ENCODE data around the gene TRPM7. TPM values are rescaled to one million over a fixed set of nuclear protein-coding genes. Genes with fewer than 3 reads are reported as not detected.

Gene TRPM7
- total and polyA plus RNA-seq, 9 of the 15 experiments (the other 6 are each of a cell fraction or from before 2014, with no cell fraction given) = 12.3 to 59.2 (median 31.5) TPM

DNA sequence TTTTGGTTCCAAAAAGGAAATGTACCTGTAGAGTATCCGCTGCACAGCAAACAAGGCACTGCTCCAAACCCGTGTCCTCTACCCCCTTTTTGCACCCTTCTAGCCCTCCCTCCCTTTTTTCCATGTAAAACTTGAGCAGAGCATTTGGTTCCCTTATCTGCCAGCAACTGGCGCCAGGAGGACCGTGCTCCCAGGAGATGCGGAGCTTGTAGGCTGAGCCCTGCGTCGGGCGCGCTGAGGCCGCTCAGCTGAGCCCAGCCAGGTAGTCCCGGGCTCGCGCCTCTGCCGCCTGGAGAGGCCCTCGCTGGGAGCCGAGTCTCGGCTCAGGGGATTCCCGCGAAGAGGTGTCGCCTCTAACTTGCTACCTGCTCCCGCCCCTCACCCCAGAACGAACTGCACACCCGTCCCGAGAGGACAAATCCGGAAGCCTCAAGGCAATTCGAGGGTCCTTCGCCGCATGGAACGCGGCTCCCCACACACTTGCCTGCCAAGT, 575 bp downstream of the TRPM7 start (continued):
- 0 out of 2 replicates have a peak, but pooled peaks have one; percentile 29 for TF ChIP-seq ZBED1 (IDR thresholded peaks at IDR 0.05)
- TF ChIP-seq MED1 (CRISPR knock-in tag; IDR thresholded peaks at IDR 0.05; ENCODE audit: borderline replicate concordance) = no peak
- no peak for TF ChIP-seq SRSF7 (optimal IDR thresholded peaks at IDR 0.05; ENCODE audit: low read depth, low read length)
- no peak for TF ChIP-seq ZBTB8A (IDR thresholded peaks at IDR 0.05; ENCODE audit: partially characterized antibody)
- TF ChIP-seq, protein P1, sequence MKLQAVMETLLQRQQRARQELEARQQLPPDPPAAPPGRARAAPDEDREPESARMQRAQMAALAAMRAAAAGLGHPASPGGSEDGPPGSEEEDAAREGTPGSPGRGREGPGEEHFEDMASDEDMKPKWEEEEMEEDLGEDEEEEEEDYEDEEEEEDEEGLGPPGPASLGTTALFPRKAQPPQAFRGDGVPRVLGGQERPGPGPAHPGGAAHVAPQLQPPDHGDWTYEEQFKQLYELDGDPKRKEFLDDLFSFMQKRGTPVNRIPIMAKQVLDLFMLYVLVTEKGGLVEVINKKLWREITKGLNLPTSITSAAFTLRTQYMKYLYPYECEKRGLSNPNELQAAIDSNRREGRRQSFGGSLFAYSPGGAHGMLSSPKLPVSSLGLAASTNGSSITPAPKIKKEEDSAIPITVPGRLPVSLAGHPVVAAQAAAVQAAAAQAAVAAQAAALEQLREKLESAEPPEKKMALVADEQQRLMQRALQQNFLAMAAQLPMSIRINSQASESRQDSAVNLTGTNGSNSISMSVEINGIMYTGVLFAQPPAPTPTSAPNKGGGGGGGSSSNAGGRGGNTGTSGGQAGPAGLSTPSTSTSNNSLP (IDR thresholded peaks at IDR 0.05; ENCODE audit: borderline replicate concordance, low read depth, low read length) = no peak
- TF ChIP-seq, protein P2, sequence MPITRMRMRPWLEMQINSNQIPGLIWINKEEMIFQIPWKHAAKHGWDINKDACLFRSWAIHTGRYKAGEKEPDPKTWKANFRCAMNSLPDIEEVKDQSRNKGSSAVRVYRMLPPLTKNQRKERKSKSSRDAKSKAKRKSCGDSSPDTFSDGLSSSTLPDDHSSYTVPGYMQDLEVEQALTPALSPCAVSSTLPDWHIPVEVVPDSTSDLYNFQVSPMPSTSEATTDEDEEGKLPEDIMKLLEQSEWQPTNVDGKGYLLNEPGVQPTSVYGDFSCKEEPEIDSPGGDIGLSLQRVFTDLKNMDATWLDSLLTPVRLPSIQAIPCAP (CRISPR knock-in tag; IDR thresholded peaks at IDR 0.05; ENCODE audit: borderline replicate concordance) = no peak
- no peak for TF ChIP-seq ZNF133 (CRISPR knock-in tag; IDR thresholded peaks at IDR 0.05)
- TF ChIP-seq NUFIP1 (IDR thresholded peaks at IDR 0.05; ENCODE audit: partially characterized antibody) = no peak
- no peak for TF ChIP-seq SMARCA4 (IDR thresholded peaks at IDR 0.05)
- TF ChIP-seq ZFP1 (CRISPR knock-in tag; IDR thresholded peaks at IDR 0.05) = no peak
- TF ChIP-seq TCF3 (CRISPR knock-in tag; IDR thresholded peaks at IDR 0.05) = peak; percentile 59; the same call in 1 of the 2 replicates
- no peak for TF ChIP-seq ARID2 (IDR thresholded peaks at IDR 0.05)
- no peak for TF ChIP-seq NCOA6 (IDR thresholded peaks at IDR 0.05)
- TF ChIP-seq ZBTB7A (IDR thresholded peaks at IDR 0.05; ENCODE audit: borderline replicate concordance, control insufficient read depth, low read depth, low read length) = no peak
- TF ChIP-seq HDAC1 (IDR thresholded peaks at IDR 0.05) = 0 out of 4 replicates have a peak, but pooled peaks of 1 of the 2 experiments have one; percentile 42
- no peak for TF ChIP-seq ZBTB17 (CRISPR knock-in tag; IDR thresholded peaks at IDR 0.05)
- TF ChIP-seq ZNF780A (CRISPR knock-in tag; IDR thresholded peaks at IDR 0.05) = no peak
- TF ChIP-seq SMARCA5 (IDR thresholded peaks at IDR 0.05) = no peak
- no peak for TF ChIP-seq BCL6 (CRISPR knock-in tag; IDR thresholded peaks at IDR 0.05)
- no peak for TF ChIP-seq TSC22D4 (tag; IDR thresholded peaks at IDR 0.05)
- TF ChIP-seq ELF1 (tag; IDR thresholded peaks at IDR 0.05) = no peak
- no peak for TF ChIP-seq DDX20 (tag; IDR thresholded peaks at IDR 0.05; ENCODE audit: low read depth)
- no peak for TF ChIP-seq PHB2 (IDR thresholded peaks at IDR 0.05; ENCODE audit: low read depth)
- TF ChIP-seq, protein P3, sequence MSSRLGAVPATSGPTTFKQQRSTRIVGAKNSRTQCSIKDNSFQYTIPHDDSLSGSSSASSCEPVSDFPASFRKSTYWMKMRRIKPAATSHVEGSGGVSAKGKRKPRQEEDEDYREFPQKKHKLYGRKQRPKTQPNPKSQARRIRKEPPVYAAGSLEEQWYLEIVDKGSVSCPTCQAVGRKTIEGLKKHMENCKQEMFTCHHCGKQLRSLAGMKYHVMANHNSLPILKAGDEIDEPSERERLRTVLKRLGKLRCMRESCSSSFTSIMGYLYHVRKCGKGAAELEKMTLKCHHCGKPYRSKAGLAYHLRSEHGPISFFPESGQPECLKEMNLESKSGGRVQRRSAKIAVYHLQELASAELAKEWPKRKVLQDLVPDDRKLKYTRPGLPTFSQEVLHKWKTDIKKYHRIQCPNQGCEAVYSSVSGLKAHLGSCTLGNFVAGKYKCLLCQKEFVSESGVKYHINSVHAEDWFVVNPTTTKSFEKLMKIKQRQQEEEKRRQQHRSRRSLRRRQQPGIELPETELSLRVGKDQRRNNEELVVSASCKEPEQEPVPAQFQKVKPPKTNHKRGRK (tag; IDR thresholded peaks at IDR 0.05) = no peak
- TF ChIP-seq PHF20 (IDR thresholded peaks at IDR 0.05; ENCODE audit: partially characterized antibody) = peak; percentile 40
- TF ChIP-seq, protein P4, sequence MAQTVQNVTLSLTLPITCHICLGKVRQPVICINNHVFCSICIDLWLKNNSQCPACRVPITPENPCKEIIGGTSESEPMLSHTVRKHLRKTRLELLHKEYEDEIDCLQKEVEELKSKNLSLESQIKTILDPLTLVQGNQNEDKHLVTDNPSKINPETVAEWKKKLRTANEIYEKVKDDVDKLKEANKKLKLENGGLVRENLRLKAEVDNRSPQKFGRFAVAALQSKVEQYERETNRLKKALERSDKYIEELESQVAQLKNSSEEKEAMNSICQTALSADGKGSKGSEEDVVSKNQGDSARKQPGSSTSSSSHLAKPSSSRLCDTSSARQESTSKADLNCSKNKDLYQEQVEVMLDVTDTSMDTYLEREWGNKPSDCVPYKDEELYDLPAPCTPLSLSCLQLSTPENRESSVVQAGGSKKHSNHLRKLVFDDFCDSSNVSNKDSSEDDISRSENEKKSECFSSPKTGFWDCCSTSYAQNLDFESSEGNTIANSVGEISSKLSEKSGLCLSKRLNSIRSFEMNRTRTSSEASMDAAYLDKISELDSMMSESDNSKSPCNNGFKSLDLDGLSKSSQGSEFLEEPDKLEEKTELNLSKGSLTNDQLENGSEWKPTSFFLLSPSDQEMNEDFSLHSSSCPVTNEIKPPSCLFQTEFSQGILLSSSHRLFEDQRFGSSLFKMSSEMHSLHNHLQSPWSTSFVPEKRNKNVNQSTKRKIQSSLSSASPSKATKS (CRISPR knock-in tag; IDR thresholded peaks at IDR 0.05) = no peak
- no peak; the same call in 1 of the 2 replicates for TF ChIP-seq GATAD2A (IDR thresholded peaks at IDR 0.05)
